GM23338 (cell line): Measurements from ENCODE around the gene PSMB10. TPM values are rescaled to one million over a fixed set of nuclear protein-coding genes. Genes with fewer than 3 reads are reported as not detected.
"Not testable (repeated sequence)": the region's sequence is repeated elsewhere in the genome, so short reads cannot be mapped to it uniquely, and the experiment has no call there.

Experiments used
- ATAC-seq: fragments of 200-7000 bp; cut with Tn5 transposase; 3 replicates; pipeline ENCODE4 v1.9.1; 2020
- DNase-seq: peaks from one replicate; pipeline ENCODE4 v3.0.0-alpha.2; 2015; ENCODE audit warnings: low spot score
- H2AFZ ChIP-seq: fragments of 200-600 bp; sonication (generic); 2 replicates; pipeline ENCODE4 v1.8.0; 2016; ENCODE audit warnings: antibody characterized with exemption, mild to moderate bottlenecking, moderate library complexity
- H3F3A ChIP-seq: fragments of 200-600 bp; sonication (generic); replicated peaks from 2 replicates; pipeline ENCODE4 v1.8.0; 2017; ENCODE audit warnings: antibody characterized with exemption, mixed run types, low read depth
- H3K27ac ChIP-seq: fragments of 200-600 bp; sonication (generic); 2 replicates; pipeline ENCODE4 v1.6.1; 2016; ENCODE audit warnings: low read depth
- H3K27me3 ChIP-seq: fragments of 200-600 bp; sonication (generic); 2 replicates; pipeline ENCODE4 v1.8.0; 2016; ENCODE audit warnings: mild to moderate bottlenecking, mixed run types, moderate library complexity; ENCODE audit not compliant: insufficient read depth
- H3K36me3 ChIP-seq: fragments of 200-600 bp; sonication (generic); 2 replicates; pipeline ENCODE4 v1.8.0; 2016; ENCODE audit warnings: mild to moderate bottlenecking; ENCODE audit not compliant: insufficient read depth
- H3K4me1 ChIP-seq: fragments of 200-600 bp; sonication (generic); 2 replicates; pipeline ENCODE4 v1.8.0; 2016; ENCODE audit warnings: mild to moderate bottlenecking, moderate library complexity; ENCODE audit not compliant: insufficient read depth
- H3K4me2 ChIP-seq: fragments of 200-600 bp; sonication (generic); 2 replicates; pipeline ENCODE4 v1.7.1; 2017; ENCODE audit warnings: mixed run types
- H3K4me3 ChIP-seq: fragments of 200-600 bp; sonication (generic); 2 replicates; pipeline ENCODE4 v1.6.1; 2016; ENCODE audit warnings: mixed run types
- H3K79me2 ChIP-seq: fragments of 200-600 bp; sonication (generic); replicated peaks from 2 replicates; pipeline ENCODE4 v1.8.0; 2017; ENCODE audit warnings: mild to moderate bottlenecking; ENCODE audit not compliant: insufficient read depth
- H3K9me2 ChIP-seq: fragments of 200-600 bp; sonication (generic); 2 replicates; pipeline ENCODE4 v1.8.0; 2017; ENCODE audit not compliant: insufficient read depth
- H4K20me1 ChIP-seq: fragments of 200-600 bp; sonication (generic); replicated peaks from 2 replicates; pipeline ENCODE4 v1.8.0; 2017; ENCODE audit warnings: mild to moderate bottlenecking; ENCODE audit not compliant: insufficient read depth
- H3K27ac Mint-ChIP-seq: 2 replicates; pipeline ENCODE4 v1.8.0; 2020; ENCODE audit warnings: inconsistent platforms, mild to moderate bottlenecking, moderate library complexity, mixed read lengths
- H3K27me3 Mint-ChIP-seq: 3 replicates; pipeline ENCODE4 v1.8.0; 2022; ENCODE audit warnings: low read depth, mild to moderate bottlenecking, moderate library complexity, mixed read lengths, inconsistent platforms; ENCODE audit not compliant: insufficient read depth, poor library complexity
- H3K36me3 Mint-ChIP-seq: 3 replicates; pipeline ENCODE4 v1.8.0; 2021; ENCODE audit warnings: low read depth, mild to moderate bottlenecking, inconsistent platforms, moderate library complexity, mixed read lengths
- H3K4me1 Mint-ChIP-seq: 3 replicates; pipeline ENCODE4 v1.8.0; 2020; ENCODE audit warnings: mild to moderate bottlenecking, inconsistent platforms, mixed read lengths
- H3K4me3 Mint-ChIP-seq: 3 replicates; pipeline ENCODE4 v1.8.0; 2021; ENCODE audit warnings: moderate library complexity, mild to moderate bottlenecking, inconsistent platforms, mixed read lengths
- H3K9me3 Mint-ChIP-seq: 3 replicates; pipeline ENCODE4 v1.8.0; 2020; ENCODE audit warnings: moderate library complexity, mild to moderate bottlenecking, inconsistent platforms, mixed read lengths
- ETS1 ChIP-seq: IDR thresholded peaks from 2 replicates; pipeline ENCODE4 v1.6.1; 2016; ENCODE audit warnings: antibody characterized with exemption
- JUNB ChIP-seq: IDR thresholded peaks from one replicate; pipeline ENCODE4 v1.6.1; 2016; ENCODE audit warnings: antibody characterized with exemption; ENCODE audit not compliant: unreplicated experiment
- POLR2AphosphoS5 ChIP-seq: IDR thresholded peaks from 2 replicates; pipeline ENCODE4 v1.6.1; 2016; ENCODE audit warnings: antibody characterized with exemption, low read depth
- REST ChIP-seq: IDR thresholded peaks from one replicate; pipeline ENCODE4 v1.6.1; 2018; ENCODE audit warnings: antibody characterized with exemption; ENCODE audit not compliant: unreplicated experiment
- ZNF331 ChIP-seq: fragments of 250-450 bp; sonication (Bioruptor Pico); IDR thresholded peaks from 2 replicates; pipeline ENCODE4 v1.5.0; 2020; ENCODE audit warnings: low read depth, mild to moderate bottlenecking, moderate library complexity
- polyA plus RNA-seq: library from polyadenylated mRNA; unstranded; fragments of >200 nt; fragmentation: Nextera tagmentation; extraction: Ambion mirVana; gene quantifications from 2 replicates; pipeline ENCODE4 v1.2.1, GENCODE V29; 2016
- total RNA-seq: library from RNA; depleted of rRNA; stranded (reverse); fragments of >200 nt; shearing (Covaris generic); gene quantifications from 2 replicates; pipeline ENCODE4 v1.2.3, GENCODE V29; 2014

The PSMB10 gene
- total and polyA plus RNA-seq, 2 experiments from 2014 or later, result 27.5 to 114 TPM

DNA sequence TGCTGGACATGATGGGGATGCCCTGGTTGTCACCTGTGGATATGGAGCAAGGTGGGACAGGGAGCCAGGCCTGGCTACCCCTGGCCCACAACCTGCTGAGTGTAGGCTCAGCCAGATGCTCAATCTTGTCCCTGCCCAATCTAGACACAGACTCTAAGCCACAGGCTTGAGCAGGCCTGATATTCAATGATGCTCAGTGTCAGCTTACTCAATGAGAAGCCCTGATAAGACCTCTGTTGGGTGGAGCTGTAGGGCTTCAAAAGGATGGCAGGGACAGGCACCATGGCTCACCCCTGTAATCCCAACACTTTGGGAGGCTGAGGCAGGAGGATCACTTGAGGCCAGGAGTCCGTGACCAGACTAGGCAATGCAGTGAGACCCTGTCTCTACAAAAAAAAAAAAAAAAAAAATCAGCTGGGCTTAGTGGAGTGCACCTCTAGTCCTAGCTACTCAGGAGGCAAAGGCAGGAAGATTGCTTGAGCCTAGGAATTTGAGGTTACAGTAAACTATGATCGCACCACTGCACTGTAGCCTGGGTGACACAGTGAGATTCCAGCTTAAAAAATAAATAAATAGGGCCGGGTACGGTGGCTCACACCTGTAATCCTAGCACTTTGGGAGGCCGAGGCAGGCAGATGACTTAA, 3.9 kb upstream of the PSMB10 start:
- Mint-ChIP-seq H3K9me3 (0 out of 3 replicates have a peak, but pooled peaks cover 3% of the 10 kb centered on the region), H3K36me3 (peaks cover 21% of the 10 kb centered on the region; the same call in 2 of the 3 replicates), H3K4me1 (peaks cover 12% of the 10 kb centered on the region), H3K4me3 (no peak overlapping the region), H3K27me3 (peaks cover 22% of the 10 kb centered on the region), H3K27ac (no peak overlapping the region)
- H3K27me3 ChIP-seq, result no peaks in the 10 kb centered on the region
- H3K36me3 ChIP-seq, result peaks cover 3% of the 10 kb centered on the region; the same call in 1 of the 2 replicates
- no peak overlapping the region for H3K4me3 ChIP-seq
- DNase-seq (no peak), ATAC-seq (no peak)
- no peak overlapping the region for H3K27ac ChIP-seq
- TF ChIP-seq POLR2AphosphoS5, result peak; percentile 32; the same call in 1 of the 2 replicates
- no peak for TF ChIP-seq ZNF331 (CRISPR knock-in tag)
- H3K9me2 ChIP-seq, result no peaks in the 10 kb centered on the region
- peaks cover 14% of the 10 kb centered on the region for H4K20me1 ChIP-seq
- no peak overlapping the region for H3K4me2 ChIP-seq
- H2AFZ ChIP-seq, result no peak overlapping the region
- peaks cover 14% of the 10 kb centered on the region for H3F3A ChIP-seq
- H3K4me1 ChIP-seq, result no peaks in the 10 kb centered on the region
- no peaks in the 10 kb centered on the region; the same call in 1 of the 2 replicates for H3K79me2 ChIP-seq

DNA sequence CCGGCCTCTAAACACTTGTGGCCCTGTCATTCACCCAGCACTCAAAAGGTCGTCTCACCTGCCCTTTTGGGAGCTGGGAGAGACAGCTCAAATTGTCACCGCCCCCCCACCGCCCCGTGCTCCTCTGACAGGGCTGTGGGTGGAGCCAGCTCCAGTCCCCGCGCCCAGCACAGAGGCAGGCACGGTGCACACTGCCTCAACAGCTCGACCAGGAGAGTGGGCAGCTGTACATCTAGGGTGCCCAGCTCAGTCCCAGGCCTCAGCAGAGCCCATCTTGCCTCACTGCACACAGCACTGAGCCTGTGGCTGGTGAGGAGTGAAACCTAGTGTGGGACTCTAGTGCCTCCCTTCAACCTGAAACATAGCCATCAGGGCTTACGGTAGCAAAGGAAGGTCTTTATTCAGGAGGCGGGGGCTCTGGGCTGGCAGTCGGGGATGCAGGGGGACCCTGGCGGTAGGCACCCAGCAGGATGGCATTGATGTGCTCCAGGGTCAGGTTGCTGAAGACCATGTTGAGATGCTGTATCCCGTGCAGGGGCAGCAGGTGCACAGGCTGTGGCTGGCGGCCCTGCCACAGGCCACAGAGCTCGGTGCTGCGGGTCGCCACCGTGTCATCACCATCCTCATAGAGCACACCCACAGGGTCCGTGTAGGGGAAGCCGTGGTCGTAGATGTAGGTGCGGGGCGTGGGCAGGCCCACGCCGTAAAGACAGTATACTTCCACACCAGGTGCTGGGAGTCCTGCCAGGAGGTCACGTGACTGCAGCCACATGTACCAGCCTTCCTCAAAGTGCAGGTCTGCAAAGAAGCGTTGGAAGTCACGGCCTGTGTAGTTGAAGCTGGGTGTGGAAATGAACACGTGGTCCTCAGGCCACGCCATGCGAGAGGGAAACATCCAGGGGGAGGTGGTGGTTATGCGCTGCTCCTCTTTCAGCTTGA, 3.1 kb upstream of the PSMB10 start:
- H3K4me3 ChIP-seq, result no peak overlapping the region

DNA sequence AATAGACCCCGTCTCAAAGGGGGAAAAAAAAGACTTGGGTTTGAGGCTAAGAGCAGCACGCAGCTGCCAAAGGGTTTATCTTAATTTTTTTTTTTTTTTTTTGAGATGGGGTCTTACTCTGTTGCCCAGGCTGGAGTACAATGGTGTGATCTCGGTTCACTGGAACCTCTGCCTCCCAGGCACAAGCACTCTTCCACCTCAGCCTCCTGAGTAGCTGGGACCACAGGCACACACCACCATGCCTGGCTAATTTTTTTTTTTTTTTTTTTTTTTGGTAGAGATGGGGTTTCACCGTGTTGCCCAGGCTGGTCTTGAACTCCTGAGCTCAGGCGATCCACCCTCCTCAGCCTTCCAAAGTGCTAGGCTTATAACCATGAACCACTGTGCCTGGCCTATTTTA, 1.1 kb upstream of the PSMB10 start:
- H3K4me3 ChIP-seq, H3K27ac Mint-ChIP-seq, H3K27me3 ChIP-seq, H3K79me2 ChIP-seq, H3K9me3 Mint-ChIP-seq, DNase-seq, H3K27ac ChIP-seq, H2AFZ ChIP-seq, H3K4me1 ChIP-seq, H3K4me2 ChIP-seq, ATAC-seq, H3K36me3 ChIP-seq, H3K9me2 ChIP-seq: not testable (repeated sequence)
- H3K4me1 Mint-ChIP-seq, result peaks cover 25% of the 10 kb centered on the region
- H3K36me3 Mint-ChIP-seq, result peaks cover 17% of the 10 kb centered on the region; the same call in 2 of the 3 replicates
- peaks cover 17% of the 10 kb centered on the region for H4K20me1 ChIP-seq
- peak overlapping the region; percentile 100; the same call in 1 of the 3 replicates for H3K4me3 Mint-ChIP-seq
- peaks cover 21% of the 10 kb centered on the region for H3F3A ChIP-seq
- H3K27me3 Mint-ChIP-seq, result peaks cover 39% of the 10 kb centered on the region

More for the DNA sequence above, 3.1 kb upstream of the PSMB10 start:
- no peak overlapping the region for H3K27ac ChIP-seq
- H4K20me1 ChIP-seq, result peaks cover 14% of the 10 kb centered on the region
- H3K36me3 ChIP-seq, result peaks cover 3% of the 10 kb centered on the region; the same call in 1 of the 2 replicates
- no peak for DNase-seq
- no peaks in the 10 kb centered on the region for H3K9me2 ChIP-seq
- no peak overlapping the region for H3K4me2 ChIP-seq
- no peaks in the 10 kb centered on the region; the same call in 1 of the 2 replicates for H3K79me2 ChIP-seq
- H3F3A ChIP-seq, result peaks cover 20% of the 10 kb centered on the region
- no peaks in the 10 kb centered on the region for H3K27me3 ChIP-seq
- no peak overlapping the region for H2AFZ ChIP-seq
- H3K4me1 Mint-ChIP-seq, result peaks cover 16% of the 10 kb centered on the region
- 0 out of 3 replicates have a peak, but pooled peaks cover 3% of the 10 kb centered on the region for H3K9me3 Mint-ChIP-seq
- TF ChIP-seq POLR2AphosphoS5, result peak; percentile 44; the same call in 1 of the 2 replicates
- TF ChIP-seq ETS1, result no peak
- no peak for TF ChIP-seq REST
- TF ChIP-seq JUNB, result no peak
- ATAC-seq, result no peak
- H3K27ac Mint-ChIP-seq, result no peak overlapping the region
- no peak overlapping the region for H3K4me3 Mint-ChIP-seq
- H3K4me1 ChIP-seq, result no peaks in the 10 kb centered on the region
- H3K36me3 Mint-ChIP-seq, result peaks cover 13% of the 10 kb centered on the region; the same call in 2 of the 3 replicates
- H3K27me3 Mint-ChIP-seq, result peaks cover 27% of the 10 kb centered on the region
